Coronary artery (tissue), 2 donors: ENCODE measurements around the gene SYCE1.
"Not testable (repeated sequence)": the region's sequence is repeated elsewhere in the genome, so short reads cannot be mapped to it uniquely, and the experiment has no call there.

Experiments used
- DNase-seq: peaks from one replicate; pipeline ENCODE4 v3.0.0-alpha.2; 2017; ENCODE audit warnings: low spot score
- H3K27ac ChIP-seq, 2 donors: fragments of 200-600 bp; sonication (generic); one replicate each; pipeline ENCODE4 v1.5.1; 2016 to 2019
- H3K4me3 ChIP-seq: fragments of 200-600 bp; sonication (generic); 2 replicates; pipeline ENCODE4 v1.5.1; 2016; ENCODE audit warnings: mild to moderate bottlenecking, moderate library complexity
- CTCF ChIP-seq: fragments of 200-600 bp; sonication (generic); IDR thresholded peaks from one replicate; pipeline ENCODE4 v1.5.1; 2019; ENCODE audit warnings: antibody characterized with exemption

Gene SYCE1

GRCh38 chr10:133544506-133544905, 20.9 kb downstream of the SYCE1 start:
- TF ChIP-seq CTCF: no peak
- Histone ChIP-seq H3K4me3 (no peak overlapping the region), H3K27ac (no peak overlapping the region)
- no peak for DNase-seq

- DNase-seq, H3K4me3 ChIP-seq, H3K27ac ChIP-seq: not testable (repeated sequence)
Observed at GRCh38 chr10:133541441-133541975, 23.9 kb downstream of the SYCE1 start.

GRCh38 chr10:133537546-133538545, 27.5 kb downstream of the SYCE1 start:
- no peak for DNase-seq
- Histone ChIP-seq H3K27ac (no peak overlapping the region), H3K4me3 (no peak overlapping the region)
- TF ChIP-seq CTCF: no peak

- TF ChIP-seq CTCF: no peak
- H3K4me3 ChIP-seq: no peak overlapping the region
- no peak for DNase-seq
- H3K27ac ChIP-seq: no peak overlapping the region
Observed at GRCh38 chr10:133536198-133536597, 29.2 kb downstream of the SYCE1 start.

GRCh38 chr10:133534417-133534816, 31.0 kb downstream of the SYCE1 start:
- Histone ChIP-seq H3K27ac (no peak overlapping the region), H3K4me3 (no peak overlapping the region)
- DNase-seq: no peak
- no peak for TF ChIP-seq CTCF

GRCh38 chr10:133532871-133533270, 32.5 kb downstream of the SYCE1 start:
- TF ChIP-seq CTCF: no peak
- Histone ChIP-seq H3K4me3 (no peak overlapping the region), H3K27ac (no peak overlapping the region)
- no peak for DNase-seq

- no peak for TF ChIP-seq CTCF
- Histone ChIP-seq H3K27ac (no peak overlapping the region), H3K4me3 (no peak overlapping the region)
- no peak for DNase-seq
Observed at GRCh38 chr10:133530506-133530905, 34.9 kb downstream of the SYCE1 start.
